A673 (cell line): ENCODE results near the gene PRR23E. TPM values are rescaled to one million over a fixed set of nuclear protein-coding genes. Genes with fewer than 3 reads are reported as not detected.

Experiments used
- BruUV-seq: library from RNA; stranded (reverse); fragments of 400-500 nt; replicated peaks from 2 replicates; lab custom pipeline; 2021; lab: Mats Ljungman, UMichigan
- CTCF ChIA-PET: fragments of 300-600 bp; sonication (Branson Sonifier 250); formaldehyde crosslinking; loops from one replicate; lab custom pipeline; 2022; ENCODE audit warnings: antibody characterized with exemption; lab: Charles Lee
- POLR2A ChIA-PET: fragments of 300-600 bp; sonication (Branson Sonifier 250); formaldehyde crosslinking; loops from one replicate; lab custom pipeline; 2022; ENCODE audit warnings: antibody characterized with exemption; ENCODE audit not compliant: low non-redundant PET; lab: Charles Lee
- DNase-seq: peaks from one replicate; pipeline ENCODE4 v3.0.0-alpha.2; 2015; ENCODE audit warnings: low spot score
- H3K27ac ChIP-seq: fragments of 200-600 bp; sonication (generic); 2 replicates; pipeline ENCODE4 v1.5.1; 2016; ENCODE audit warnings: mixed run types, low read depth, mild to moderate bottlenecking, mixed read lengths, antibody characterized with exemption, low read length; ENCODE audit not compliant: poor library complexity, severe bottlenecking
- H3K27me3 ChIP-seq: fragments of 200-600 bp; sonication (generic); replicated peaks from 2 replicates; pipeline ENCODE4 v1.6.1; 2017; ENCODE audit warnings: mixed run types, low read depth, mild to moderate bottlenecking, mixed read lengths, antibody characterized with exemption, low read length; ENCODE audit not compliant: insufficient read depth, poor library complexity
- H3K36me3 ChIP-seq: fragments of 200-600 bp; sonication (generic); 2 replicates; pipeline ENCODE4 v1.6.1; 2016; ENCODE audit warnings: mixed run types, mild to moderate bottlenecking, mixed read lengths, antibody characterized with exemption, low read length; ENCODE audit not compliant: insufficient read depth, poor library complexity, severe bottlenecking
- H3K4me1 ChIP-seq: fragments of 200-600 bp; sonication (generic); 2 replicates; pipeline ENCODE4 v1.6.1; 2017; ENCODE audit warnings: mixed run types, mild to moderate bottlenecking, mixed read lengths, antibody characterized with exemption, low read length; ENCODE audit not compliant: insufficient read depth, poor library complexity, severe bottlenecking
- H3K4me3 ChIP-seq: fragments of 200-600 bp; sonication (generic); 2 replicates; pipeline ENCODE4 v1.5.1; 2016; ENCODE audit warnings: low read depth, mixed run types, mild to moderate bottlenecking, mixed read lengths, low read length; ENCODE audit not compliant: poor library complexity, severe bottlenecking
- H3K9me3 ChIP-seq: fragments of 200-600 bp; sonication (generic); 2 replicates; pipeline ENCODE4 v1.6.1; 2016; ENCODE audit warnings: mixed run types, low read depth, mild to moderate bottlenecking, mixed read lengths, antibody characterized with exemption, low read length; ENCODE audit not compliant: poor library complexity, severe bottlenecking
- CTCF ChIP-seq: fragments of 300-800, 200-600 bp; sonication (generic); conservative IDR thresholded peaks from 2 replicates; pipeline ENCODE4 v1.5.1; 2017; ENCODE audit warnings: low read depth, mild to moderate bottlenecking, antibody characterized with exemption, low read length, moderate library complexity, mixed read lengths
- EZH2 ChIP-seq: fragments of 200-600 bp; sonication (generic); IDR thresholded peaks from 2 replicates; pipeline ENCODE4 v1.6.1; 2017; ENCODE audit warnings: borderline replicate concordance, low read depth, mild to moderate bottlenecking, mixed read lengths, antibody characterized with exemption, low read length; ENCODE audit not compliant: poor library complexity, severe bottlenecking
- intact Hi-C: fragments of 100-400 bp; cut with micrococcal nuclease; formaldehyde crosslinking; loops from one replicate; pipeline ENCODE4 v1.10.0; 2022; ENCODE audit not compliant: unreplicated experiment
- total RNA-seq: library from RNA; stranded (reverse); gene quantifications from 2 replicates; pipeline ENCODE4 v1.2.3, GENCODE V29; 2021

Gene PRR23E
- total RNA-seq, 1 experiment from 2014 or later: not detected

- no peaks in the 10 kb centered on the region for H3K4me1 ChIP-seq
- H3K36me3 ChIP-seq: no peaks in the 10 kb centered on the region
- no peaks in the 10 kb centered on the region for H3K9me3 ChIP-seq
- H3K27ac ChIP-seq: no peak overlapping the region
- no peak for DNase-seq
- intact Hi-C loops: no loop called here
- ChIA-PET POLR2A (no interaction called here), CTCF (no interaction called here)
- BruUV-seq: no TSS peak
- TF ChIP-seq CTCF: no peak
- no peak for TF ChIP-seq EZH2
- no peak overlapping the region for H3K4me3 ChIP-seq
- H3K27me3 ChIP-seq: no peaks in the 10 kb centered on the region
Observed at GRCh38 chr3:127207727-127208482, 15.0 kb downstream of the PRR23E start.

- intact Hi-C loops: no loop called here
Observed at GRCh38 chr3:127208483-127209100, 15.7 kb downstream of the PRR23E start.

More at GRCh38 chr3:127208483-127209100, 15.7 kb downstream of the PRR23E start:
- no peak overlapping the region for H3K4me3 ChIP-seq
- CTCF ChIA-PET: no interaction called here
- no peak for TF ChIP-seq EZH2
- TF ChIP-seq CTCF: no peak
- POLR2A ChIA-PET: no interaction called here
- H3K4me1 ChIP-seq: peaks cover 3% of the 10 kb centered on the region
- no peak overlapping the region for H3K27ac ChIP-seq
- BruUV-seq: no TSS peak
- H3K27me3 ChIP-seq: no peaks in the 10 kb centered on the region
- DNase-seq: no peak
- H3K9me3 ChIP-seq: no peaks in the 10 kb centered on the region
- no peaks in the 10 kb centered on the region for H3K36me3 ChIP-seq
